Glomerular visceral epithelial cell (primary cell): Measurements from ENCODE around the gene SPAG16.

ENCODE experiments used
- DNase-seq: peaks from one replicate; pipeline ENCODE4 v3.0.0-alpha.2; 2016; ENCODE audit errors: extremely low spot score

The SPAG16 gene

DNA sequence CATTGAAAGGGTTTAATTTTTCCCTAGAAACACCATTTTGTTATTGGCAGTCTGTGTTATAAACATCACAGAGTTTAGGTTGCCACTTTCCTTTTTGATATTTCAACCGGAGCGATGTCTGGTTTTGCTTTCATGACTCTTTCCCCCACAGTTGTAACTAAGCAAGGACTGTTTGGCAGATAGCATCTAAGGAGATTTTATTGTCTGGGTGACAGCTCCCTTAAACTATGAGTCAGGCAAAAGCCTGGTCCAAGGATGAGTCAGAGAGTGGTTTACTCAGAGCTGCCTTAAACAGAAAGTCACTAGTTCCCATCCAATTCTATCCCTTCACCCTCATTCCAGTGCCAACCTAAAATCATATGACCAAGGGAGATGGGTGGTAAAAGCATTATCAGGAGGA, 785.0 kb downstream of the SPAG16 start:
- peak; percentile 94 for DNase-seq

DNA sequence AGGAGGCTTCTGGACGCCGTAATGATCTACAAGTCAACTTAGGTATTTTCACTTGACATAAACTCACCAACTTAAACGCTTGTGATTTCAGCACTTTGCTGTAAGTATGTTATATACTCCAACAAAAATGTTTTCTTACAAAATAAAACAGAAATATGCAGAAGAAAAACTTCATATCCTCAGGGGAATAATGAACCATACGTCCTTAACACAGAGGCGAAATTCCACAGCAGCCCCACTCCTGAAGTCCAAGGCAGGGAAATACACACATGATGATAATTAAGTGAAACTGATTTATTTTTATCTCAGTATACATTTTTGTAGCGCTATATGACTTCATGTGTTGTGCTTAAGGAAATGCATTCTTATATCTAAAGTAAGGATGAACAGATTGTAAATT, 791.2 kb downstream of the SPAG16 start:
- DNase-seq, result no peak

DNA sequence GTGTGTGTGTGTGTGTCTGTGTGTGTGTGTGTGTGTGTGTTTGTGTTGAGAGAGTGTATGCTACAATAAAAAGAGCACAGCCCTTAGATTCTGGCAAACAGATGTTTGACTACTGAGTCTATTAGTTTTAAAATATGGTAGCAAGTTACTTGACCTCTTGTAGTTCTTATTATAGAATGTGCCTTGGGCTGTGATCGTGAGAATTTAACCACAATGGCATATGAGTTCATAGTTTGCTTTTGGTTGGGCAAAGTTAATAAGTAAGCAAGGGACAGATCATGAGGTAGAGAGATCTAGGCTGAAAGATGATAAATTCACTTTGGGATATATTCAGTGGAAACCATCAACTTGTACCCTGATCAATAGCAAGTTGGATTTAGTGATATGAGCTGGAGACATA, 792.3 kb downstream of the SPAG16 start:
- peak; percentile 91 for DNase-seq

DNA sequence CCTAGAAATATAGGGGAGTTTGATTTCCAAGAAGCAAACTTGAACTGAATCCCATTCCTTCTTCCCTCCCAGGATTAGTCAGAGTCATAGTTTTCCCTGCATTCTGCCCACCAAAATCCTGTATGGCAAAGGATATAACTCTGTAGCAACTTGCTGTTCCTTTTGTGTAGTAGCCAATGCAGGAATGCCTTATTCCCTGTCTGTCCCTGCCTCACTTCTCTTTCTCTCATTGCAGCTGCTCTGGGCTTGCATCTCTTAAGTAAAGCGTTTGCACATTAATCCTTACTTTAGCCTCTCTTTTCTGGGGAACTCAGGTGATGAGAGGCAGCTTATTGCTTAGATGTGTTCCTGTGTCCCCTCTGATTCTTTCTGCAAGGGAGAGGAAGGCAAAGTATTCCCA, 793.5 kb downstream of the SPAG16 start:
- peak; percentile 8 for DNase-seq

DNA sequence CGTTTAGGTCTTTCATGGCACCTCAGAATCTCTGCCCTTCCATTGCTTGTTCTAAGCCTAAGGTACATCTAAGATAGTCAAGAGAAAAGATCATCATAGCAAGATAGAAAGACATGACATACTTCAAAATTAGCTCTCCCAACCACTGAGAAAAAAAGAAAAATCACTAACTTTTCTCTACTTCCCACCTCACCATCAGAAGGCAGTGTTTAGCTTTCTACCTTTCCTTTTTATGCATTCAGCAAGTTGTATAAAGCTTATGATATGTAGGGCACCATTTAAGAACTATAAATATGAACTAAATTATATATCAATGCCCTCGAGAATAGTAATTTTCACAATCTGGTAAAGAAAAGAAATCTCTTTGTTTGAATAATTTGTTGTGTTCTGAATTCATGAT, 794.8 kb downstream of the SPAG16 start:
- DNase-seq, result no peak

DNA sequence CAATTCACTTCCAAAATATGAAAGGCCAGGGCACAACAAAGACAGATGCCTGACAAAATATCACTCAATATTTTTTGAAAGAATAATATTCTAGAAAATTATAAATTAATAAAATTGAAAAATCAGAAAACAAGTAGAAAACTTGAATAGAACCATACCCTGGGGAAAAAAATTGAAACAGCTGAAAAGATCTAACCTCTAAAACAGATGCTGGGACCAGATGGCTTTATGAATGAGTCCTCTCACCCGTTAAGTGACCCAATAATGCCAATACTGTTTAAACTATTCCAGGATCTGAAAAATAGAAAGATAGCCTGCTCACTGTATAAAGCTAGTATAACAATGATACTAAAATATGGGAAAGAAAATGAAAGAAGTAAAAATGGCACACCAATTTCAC, 804.3 kb downstream of the SPAG16 start:
- DNase-seq, result no peak

DNA sequence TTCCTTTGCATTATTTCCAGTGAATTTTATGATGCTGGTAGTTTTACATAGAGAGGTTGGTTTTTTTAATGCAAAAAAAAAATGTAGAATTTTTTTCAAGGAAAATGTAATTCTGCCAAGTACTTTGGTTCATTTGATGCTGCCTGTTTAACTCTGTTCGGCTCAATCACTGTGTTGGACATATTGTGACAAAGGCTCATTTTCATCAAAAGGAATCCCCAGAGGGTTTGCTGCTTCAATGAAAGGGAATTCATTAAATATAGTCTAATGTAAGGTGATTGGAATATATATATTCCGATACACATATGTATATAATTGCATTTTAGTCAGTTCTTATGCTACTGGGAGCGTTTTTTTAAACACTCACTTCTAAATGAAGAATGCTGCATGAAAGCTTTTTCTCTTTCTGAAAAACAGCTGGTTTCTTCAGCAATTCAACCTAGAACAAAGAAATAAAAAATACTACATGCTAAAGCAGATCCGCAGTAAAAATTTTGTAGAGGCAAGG, 812.0 kb downstream of the SPAG16 start:
- DNase-seq, result no peak

DNA sequence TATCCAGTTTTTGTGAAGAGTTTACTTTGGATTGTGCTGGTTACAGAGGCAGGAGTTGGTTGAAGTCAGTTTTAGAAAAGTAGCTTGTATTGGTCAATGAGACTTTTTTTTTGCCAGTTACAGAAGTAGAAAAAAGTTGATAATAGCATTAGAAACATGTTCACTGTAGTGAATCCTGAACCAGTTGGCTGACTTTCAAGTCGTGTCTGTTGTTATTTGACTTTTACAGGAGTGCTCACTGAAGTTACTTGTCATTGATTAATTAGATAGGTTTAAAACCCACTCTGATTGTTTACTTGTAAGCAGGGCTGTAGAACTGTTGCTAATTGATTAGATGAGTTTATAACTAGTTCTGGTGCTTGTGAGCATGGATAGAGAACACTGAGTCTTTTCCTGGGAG, 814.5 kb downstream of the SPAG16 start:
- DNase-seq, result no peak

DNA sequence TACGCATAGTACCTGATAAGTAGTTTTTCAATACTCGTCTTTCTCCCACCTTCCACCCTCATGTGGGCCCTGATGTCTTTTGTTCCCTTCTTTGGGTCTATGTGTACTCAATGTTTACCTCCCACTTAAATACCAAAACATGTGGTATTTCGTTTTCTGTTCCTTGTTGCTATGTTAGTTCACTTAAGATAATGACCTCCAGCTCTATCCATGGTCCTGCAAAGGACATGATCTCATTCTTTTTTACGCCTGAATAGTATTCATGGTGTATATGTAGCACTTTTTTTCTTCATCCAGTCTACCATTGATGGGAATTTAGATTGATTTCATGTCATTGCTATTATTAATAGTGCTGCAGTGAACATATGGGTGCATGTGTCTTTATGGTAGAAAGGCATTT, 816.2 kb downstream of the SPAG16 start:
- no peak for DNase-seq

DNA sequence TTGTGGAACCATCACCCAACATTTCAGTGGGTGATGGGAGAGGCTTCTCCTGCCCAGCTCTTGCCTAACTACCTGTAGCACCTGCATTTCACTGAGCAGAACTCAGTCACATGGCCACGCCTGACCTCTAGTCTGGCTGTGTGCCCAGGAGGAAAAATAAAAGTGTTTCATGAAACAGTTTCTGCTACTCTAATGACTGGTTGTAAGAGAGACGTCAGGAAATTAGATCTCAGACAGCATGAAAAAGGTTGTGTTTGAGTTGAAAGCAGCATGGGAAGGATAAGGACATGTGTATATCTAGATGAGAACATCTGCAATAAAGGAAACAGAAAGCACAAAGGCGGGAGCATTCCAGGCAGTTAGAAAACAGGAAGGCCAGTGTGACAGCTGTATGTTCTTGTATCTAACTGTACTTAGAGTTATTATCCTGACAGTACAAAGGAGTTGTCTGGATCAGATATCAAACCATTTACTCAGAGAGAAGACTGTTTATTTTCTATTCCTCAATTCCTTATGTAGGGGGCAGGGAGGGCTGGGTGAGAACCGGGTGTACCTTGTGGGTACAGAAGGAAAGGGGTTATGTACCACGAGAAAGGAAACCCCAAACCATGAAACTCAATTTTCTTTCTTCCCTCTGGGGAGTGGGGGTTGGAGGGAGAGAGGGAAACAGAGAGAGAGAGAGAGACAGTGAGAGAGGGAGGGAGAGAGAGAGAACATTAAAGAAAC, 819.2 kb downstream of the SPAG16 start:
- no peak for DNase-seq

DNA sequence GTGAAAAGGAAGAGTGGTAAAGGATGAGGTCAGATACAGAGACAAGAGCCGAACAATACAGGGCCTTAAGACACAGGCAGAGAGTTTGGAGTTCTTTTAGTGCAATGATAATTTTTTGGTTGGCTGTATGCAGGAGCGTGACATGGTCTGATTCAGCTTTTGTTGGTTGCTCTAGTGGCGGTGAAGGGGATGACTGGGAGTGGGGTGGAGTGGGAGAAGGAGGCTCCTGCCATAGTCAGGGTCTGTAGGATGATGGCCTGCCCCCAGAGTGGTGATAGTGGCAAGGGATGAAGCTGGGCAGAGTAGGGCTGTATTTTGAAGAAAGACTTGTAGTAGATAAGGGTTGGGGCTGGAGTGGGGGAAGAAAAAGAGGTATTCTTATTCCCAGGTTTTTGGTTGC, 820.0 kb downstream of the SPAG16 start:
- DNase-seq, result no peak

DNA sequence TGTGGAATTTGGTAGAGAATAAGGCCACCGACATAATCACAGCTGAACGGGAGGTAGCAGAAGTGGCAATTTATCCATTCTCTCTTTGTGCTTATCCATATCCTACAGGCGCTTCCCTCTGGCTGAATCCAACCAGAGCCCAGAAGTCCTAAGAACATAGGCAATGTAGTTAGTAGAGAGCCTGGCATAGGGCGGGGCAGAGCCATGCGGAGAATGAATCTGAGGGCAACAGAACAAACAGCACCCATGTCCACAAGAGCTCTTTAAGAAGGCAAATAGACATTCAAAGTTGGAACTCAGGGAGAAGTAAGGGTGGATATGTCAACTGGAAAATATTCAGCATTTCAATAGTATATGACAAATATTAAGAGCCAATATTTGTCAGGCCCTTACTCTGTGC, 820.7 kb downstream of the SPAG16 start:
- no peak for DNase-seq

DNA sequence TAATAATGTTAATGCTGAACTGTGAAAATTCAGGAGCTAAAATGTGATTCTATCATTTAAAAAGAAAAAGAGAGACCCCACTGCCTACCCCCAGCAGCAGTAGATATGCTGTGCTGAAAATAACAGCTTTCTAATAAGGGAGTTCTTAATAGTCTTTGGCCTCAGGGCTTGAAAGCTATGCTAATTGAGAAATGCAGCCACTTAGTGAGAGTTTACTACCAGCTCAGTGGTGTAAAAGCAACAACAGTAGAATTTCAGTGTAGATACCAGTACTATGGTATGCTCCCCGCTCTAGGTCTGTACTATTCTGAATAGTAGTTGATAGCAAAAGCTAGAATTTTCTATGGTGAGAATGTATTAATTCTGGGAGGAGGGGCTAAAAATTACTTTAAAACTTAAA, 823.5 kb downstream of the SPAG16 start:
- DNase-seq, result no peak

DNA sequence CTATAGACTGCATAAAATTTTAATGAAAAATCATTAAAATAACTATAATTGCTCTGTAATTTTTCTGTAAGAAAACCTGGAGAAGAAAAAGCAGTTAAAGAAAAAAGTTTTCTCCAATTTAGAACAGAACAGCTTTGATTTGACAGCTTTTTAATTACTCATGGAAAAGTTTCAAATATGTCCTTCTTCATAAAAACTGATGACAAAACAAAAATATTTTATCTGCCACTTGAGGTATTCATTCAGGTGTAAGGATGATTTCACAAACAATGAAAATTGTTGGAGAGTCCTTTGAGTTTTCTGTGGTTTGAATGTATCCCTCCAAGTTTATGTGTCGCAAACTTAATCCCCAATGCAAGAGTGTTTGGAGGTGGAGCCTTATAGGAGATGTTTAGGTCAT, 824.3 kb downstream of the SPAG16 start:
- DNase-seq, result no peak

DNA sequence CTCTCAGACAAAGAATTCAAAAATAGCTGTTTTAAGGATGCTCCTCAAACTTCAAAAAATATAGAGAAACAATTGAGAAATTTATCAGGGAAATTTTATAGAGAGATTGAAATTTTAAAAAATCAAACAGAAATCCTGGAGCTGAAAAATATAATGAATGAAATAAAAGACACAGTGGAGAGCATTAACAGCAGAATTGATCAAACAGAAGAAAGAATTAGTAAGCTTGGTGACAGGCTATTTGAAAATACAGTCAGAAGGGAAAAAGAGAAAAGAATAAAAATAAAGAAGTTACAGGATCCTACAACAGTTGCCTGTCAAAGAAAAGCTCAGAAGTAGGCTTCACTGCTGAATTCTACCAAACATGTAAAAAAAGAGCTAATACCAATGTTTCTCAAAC, 832.8 kb downstream of the SPAG16 start:
- no peak for DNase-seq

DNA sequence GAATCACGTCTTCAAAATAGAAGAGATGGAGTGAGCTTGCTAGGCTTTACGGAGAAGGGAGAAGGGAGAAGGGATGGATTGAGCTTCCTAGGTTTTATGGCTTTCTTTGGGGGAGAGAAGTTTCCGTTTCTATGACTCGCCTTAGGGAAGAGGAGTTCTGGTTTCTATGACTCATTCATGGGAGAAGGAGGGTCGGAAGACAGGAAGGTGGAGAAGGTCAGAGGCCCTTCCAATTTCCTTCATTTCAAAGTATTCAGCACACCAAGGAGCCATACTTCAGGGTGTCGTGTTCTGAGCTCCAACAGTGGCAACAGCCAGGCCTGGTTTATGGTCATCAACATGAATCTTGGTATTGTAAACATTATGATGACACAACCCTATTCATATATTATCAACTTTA, 841.9 kb downstream of the SPAG16 start:
- DNase-seq, result peak; percentile 30

DNA sequence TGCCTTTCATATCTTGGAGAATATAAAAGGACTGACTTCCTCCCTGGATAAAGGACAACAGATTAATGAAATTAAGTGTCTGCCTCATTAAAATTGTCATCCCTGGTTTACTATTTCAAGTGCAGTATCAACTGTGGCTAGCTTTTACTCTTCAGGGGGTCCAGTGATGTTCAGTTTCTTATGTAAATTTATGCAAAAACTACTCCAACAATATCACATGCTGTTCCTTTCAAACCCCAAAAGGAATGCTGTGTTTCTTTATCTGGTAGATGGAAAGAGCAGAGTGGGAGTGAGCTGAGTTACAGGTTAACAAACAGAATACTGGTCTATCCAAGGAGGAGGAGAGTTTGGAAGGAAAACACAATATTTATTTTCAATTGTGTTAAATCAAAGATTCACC, 842.9 kb downstream of the SPAG16 start:
- DNase-seq, result no peak

DNA sequence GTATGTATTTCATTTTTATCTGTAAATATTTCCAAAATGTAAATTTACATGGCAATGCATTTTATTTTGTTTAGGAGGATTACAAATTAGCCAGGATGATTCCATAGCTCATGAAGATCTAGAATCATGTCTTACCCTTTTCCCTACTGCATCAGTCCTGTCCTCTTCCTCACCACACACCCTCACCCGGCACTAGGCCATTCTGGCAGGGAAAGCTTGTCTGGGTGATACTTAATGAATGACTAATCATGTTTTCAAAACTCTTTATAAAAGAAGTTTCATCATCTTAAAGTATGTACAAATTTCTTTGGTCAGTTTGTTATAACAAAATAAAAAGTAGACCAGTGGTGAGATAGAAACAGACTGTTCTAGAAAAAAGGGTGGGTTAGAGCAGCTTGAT, 843.3 kb downstream of the SPAG16 start:
- peak; percentile 27 for DNase-seq

DNA sequence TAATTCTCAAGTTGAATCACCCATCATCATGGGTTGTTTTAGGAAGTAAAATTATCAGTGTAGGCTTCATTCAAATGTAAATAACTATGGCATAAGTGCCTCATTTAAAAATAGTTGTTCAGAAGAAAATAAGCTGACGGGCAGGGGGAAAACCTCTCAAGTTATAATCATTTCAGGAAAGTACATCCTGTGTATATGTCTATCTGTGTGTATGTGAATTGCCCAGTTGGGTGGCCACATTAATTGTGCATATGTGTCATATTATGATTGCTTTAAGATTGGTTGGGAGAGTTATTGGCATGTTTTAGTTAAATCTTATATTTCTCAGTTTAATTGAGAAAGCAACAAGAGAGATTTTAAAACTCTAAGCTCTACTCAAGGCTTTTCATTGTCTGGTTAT, 843.8 kb downstream of the SPAG16 start:
- DNase-seq, result no peak

DNA sequence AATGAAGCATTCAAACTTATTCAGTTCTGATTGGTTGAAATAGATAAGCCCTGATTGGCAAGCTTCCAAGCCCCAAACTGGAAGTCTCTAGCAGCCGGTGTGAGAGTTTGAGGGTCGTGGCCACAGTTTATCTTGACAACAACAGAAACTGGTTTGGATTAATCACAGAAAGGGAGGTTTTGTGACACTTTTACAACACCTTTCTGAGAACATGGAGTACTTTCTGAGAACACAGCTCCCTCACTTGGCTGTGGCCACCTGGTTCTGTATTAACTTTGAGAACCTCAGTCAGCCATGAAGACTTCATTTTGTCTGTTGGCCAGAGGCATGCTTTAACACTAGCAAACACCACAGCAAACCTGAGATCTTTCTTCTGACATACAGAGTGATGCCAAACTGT, 845.9 kb downstream of the SPAG16 start:
- DNase-seq, result peak; percentile 7

DNA sequence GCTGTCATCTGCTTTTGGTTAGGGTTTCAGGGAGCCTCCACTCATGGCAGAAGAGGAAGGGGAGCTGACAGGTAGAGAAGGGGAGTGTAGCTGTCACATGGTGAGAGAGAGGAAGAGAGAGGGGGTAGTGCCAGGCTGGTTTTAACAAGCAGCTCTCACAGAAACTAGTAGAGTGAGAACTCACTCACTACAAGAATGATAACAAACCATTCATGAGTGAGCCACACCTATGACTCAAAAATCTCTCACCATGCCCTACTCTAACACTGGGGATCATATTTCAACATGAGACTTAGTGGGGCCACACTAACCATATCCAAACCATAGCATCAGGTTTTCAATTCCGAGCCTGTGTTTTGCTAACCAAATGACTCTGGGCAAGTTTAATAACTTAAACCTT, 851.7 kb downstream of the SPAG16 start:
- no peak for DNase-seq

DNA sequence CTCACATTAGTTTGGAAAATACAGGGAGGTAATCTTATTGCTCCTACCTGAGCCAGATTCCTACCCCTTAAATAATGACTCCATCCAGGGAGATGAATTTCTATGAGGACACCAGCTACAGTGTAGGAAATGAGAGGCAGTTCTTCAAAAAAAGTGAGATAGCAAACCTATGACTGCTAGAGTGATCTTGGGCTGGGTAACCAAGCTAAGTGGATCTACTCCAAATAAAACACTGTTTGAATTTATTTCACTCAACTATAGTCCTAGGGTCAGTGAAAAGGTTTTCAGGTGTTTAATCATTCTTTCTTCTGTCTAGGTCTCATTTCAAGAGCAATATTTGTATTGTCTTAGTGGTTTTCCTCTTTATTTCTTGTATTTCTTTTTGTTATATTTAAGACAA, 854.5 kb downstream of the SPAG16 start:
- DNase-seq, result no peak

DNA sequence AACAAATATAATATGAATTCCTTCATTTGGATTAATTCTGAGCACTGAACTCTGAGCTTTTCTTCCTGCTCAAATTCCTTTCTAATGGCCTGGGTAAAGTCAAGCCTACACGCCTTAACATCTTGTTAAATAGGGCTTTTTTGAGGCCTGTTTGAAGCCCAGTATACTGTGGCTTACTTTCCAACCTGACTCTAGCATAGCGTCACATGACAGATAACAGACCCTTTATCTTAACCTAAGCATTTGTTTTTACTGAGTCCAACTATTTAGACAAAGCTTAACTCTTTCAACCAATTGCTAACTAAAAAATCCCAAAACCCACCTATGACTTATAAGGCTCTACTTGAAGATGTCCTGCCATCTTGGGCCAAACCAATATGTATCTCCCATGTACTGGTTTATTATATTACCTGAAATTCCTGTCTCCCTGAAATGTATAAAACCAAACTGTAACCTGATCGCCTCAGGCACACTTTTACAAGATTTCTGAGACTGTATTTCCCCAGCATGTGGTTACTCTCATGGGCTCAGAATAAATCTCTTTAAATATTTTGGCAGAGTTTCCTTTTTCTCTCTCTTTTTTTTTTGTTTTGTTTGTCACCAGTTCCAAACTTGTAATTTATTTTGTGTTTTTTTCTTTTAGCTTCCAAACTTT, 855.5 kb downstream of the SPAG16 start:
- no peak for DNase-seq

DNA sequence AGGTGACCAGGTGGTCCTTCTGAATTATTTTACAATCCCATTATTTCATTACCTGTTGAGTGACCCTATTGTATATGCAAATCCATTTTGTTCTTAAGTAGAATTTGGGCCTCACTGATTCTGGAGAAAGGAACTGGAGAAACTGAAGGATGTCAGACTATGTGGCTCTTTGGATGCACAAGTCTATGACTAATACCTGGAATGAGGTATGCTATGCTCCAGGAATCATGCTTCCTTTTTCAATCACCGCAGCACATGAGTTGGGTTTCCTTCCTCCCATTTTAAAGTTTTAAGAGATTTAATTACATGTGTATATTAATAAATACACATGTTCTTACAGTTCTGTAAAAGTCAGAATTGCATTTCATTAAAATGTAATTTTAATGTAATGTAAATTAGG, 872.7 kb downstream of the SPAG16 start:
- peak; percentile 30 for DNase-seq
